Effector memory CD4-positive, alpha-beta T cell (primary cell): ENCODE data around the gene GALNT4.

Experiments used
- DNase-seq, 3 donors: peaks; one replicate each; pipeline ENCODE4 v3.0.0-alpha.2; 2020
- H3K27ac ChIP-seq: 2 replicates; pipeline ENCODE4 v1.7.0; 2013; ENCODE audit warnings: mild to moderate bottlenecking, low read length, moderate library complexity; ENCODE audit not compliant: insufficient read depth, poor library complexity, severe bottlenecking
- H3K27me3 ChIP-seq: replicated peaks from 2 replicates; pipeline ENCODE4 v1.7.0; 2013; ENCODE audit warnings: mild to moderate bottlenecking, low read length; ENCODE audit not compliant: insufficient read depth, control insufficient read depth, poor library complexity, severe bottlenecking
- H3K36me3 ChIP-seq: 2 replicates; pipeline ENCODE4 v1.7.0; 2013; ENCODE audit warnings: mild to moderate bottlenecking, low read length, moderate library complexity; ENCODE audit not compliant: control insufficient read depth, insufficient read depth
- H3K4me1 ChIP-seq: 2 replicates; pipeline ENCODE4 v1.7.0; 2013; ENCODE audit warnings: low read length, mild to moderate bottlenecking; ENCODE audit not compliant: control insufficient read depth, insufficient read depth, poor library complexity, severe bottlenecking
- H3K4me3 ChIP-seq: 2 replicates; pipeline ENCODE4 v1.7.0; 2013; ENCODE audit warnings: low read length, low read depth, mild to moderate bottlenecking; ENCODE audit not compliant: insufficient read depth, poor library complexity, severe bottlenecking
- H3K9me3 ChIP-seq: 2 replicates; pipeline ENCODE4 v1.7.0; 2013; ENCODE audit warnings: mild to moderate bottlenecking, low read length, moderate library complexity; ENCODE audit not compliant: control insufficient read depth

The GALNT4 gene

GRCh38 chr12:89477633-89478279 is 46.8 kb downstream of the GALNT4 start:
- no peak for DNase-seq
- no peak overlapping the region for H3K27ac ChIP-seq

GRCh38 chr12:89476904-89477595 is 47.5 kb downstream of the GALNT4 start:
- peaks cover 10% of the 10 kb centered on the region for H3K4me1 ChIP-seq
- H3K27me3 ChIP-seq: no peaks in the 10 kb centered on the region
- no peak for DNase-seq
- no peak overlapping the region for H3K27ac ChIP-seq
- no peaks in the 10 kb centered on the region for H3K36me3 ChIP-seq
- no peak overlapping the region for H3K4me3 ChIP-seq
- no peaks in the 10 kb centered on the region for H3K9me3 ChIP-seq

More at GRCh38 chr12:89477633-89478279, 46.8 kb downstream of the GALNT4 start:
- no peak overlapping the region for H3K4me3 ChIP-seq
- no peaks in the 10 kb centered on the region for H3K9me3 ChIP-seq
- H3K4me1 ChIP-seq: peaks cover 10% of the 10 kb centered on the region
- no peaks in the 10 kb centered on the region for H3K27me3 ChIP-seq
- no peaks in the 10 kb centered on the region for H3K36me3 ChIP-seq

DNA sequence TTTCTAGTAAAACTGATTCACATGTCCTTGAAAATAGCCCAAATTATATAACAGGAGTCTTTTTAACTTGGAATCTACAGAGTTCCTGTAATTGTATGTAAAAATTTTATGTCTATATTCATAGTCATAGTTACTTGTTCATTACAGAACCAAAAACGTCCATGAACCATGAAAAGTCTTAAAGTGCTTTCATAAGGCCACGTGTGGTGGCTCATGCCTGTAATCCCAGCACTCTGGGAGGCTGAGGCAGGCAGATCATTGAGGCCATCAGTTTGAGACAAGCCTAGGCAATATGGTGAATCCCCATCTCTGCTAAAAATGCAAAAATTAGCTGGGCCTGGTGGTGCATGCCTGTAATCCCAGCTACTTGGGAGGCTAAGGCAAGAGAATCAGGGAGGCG is 48.4 kb downstream of the GALNT4 start:
- Histone ChIP-seq H3K9me3 (no peaks in the 10 kb centered on the region), H3K36me3 (no peaks in the 10 kb centered on the region), H3K4me1 (peaks cover 10% of the 10 kb centered on the region), H3K27me3 (no peaks in the 10 kb centered on the region), H3K4me3 (no peak overlapping the region), H3K27ac (no peak overlapping the region)
- DNase-seq: no peak

GRCh38 chr12:89475203-89475990 is 49.2 kb downstream of the GALNT4 start:
- Histone ChIP-seq H3K36me3 (no peaks in the 10 kb centered on the region), H3K4me1 (peaks cover 10% of the 10 kb centered on the region), H3K9me3 (no peaks in the 10 kb centered on the region), H3K27me3 (no peaks in the 10 kb centered on the region), H3K27ac (no peak overlapping the region), H3K4me3 (no peak overlapping the region)
- DNase-seq: no peak

- no peaks in the 10 kb centered on the region for H3K27me3 ChIP-seq
- peaks cover 10% of the 10 kb centered on the region for H3K4me1 ChIP-seq
- DNase-seq: no peak
- H3K36me3 ChIP-seq: no peaks in the 10 kb centered on the region
- H3K9me3 ChIP-seq: no peaks in the 10 kb centered on the region
- H3K4me3 ChIP-seq: no peak overlapping the region
- no peak overlapping the region for H3K27ac ChIP-seq
Observed at GRCh38 chr12:89474615-89475014, 50.0 kb downstream of the GALNT4 start.
